HG03095 (cell line): ENCODE results near the gene KIF23.
A peak's percentile ranks its signal among the peaks of the same experiment; 100 is the strongest.

Source experiments
- ATAC-seq: cut with Tn5 transposase; IDR thresholded peaks from one replicate; pipeline ENCODE4 v1.9.1; 2021; ENCODE audit warnings: moderate library complexity; ENCODE audit not compliant: unreplicated experiment

Gene KIF23

GRCh38 chr15:69394556-69395282 is 19.4 kb upstream of the KIF23 start:
- no peak for ATAC-seq

- no peak for ATAC-seq
These were observed 18.7 kb upstream of the KIF23 start for GRCh38 chr15:69395460-69395859.

- ATAC-seq = no peak
These were observed 18.2 kb upstream of the KIF23 start for GRCh38 chr15:69395991-69396390.

- ATAC-seq = no peak
These were observed 15.7 kb upstream of the KIF23 start for GRCh38 chr15:69398491-69398891.

- no peak for ATAC-seq
These were observed 13.3 kb upstream of the KIF23 start for GRCh38 chr15:69400850-69401249.

GRCh38 chr15:69402816-69403215 is 11.3 kb upstream of the KIF23 start:
- ATAC-seq = no peak

GRCh38 chr15:69403594-69403993 is 10.6 kb upstream of the KIF23 start:
- ATAC-seq = no peak

- no peak for ATAC-seq
These were observed 9.0 kb upstream of the KIF23 start for GRCh38 chr15:69405110-69405509.

- no peak for ATAC-seq
These were observed 6.3 kb upstream of the KIF23 start for GRCh38 chr15:69407719-69408400.

- ATAC-seq = no peak
These were observed 5.3 kb upstream of the KIF23 start for GRCh38 chr15:69408841-69409240.

GRCh38 chr15:69410248-69410874 is 3.8 kb upstream of the KIF23 start:
- ATAC-seq = no peak

GRCh38 chr15:69412274-69412673 is 1.9 kb upstream of the KIF23 start:
- ATAC-seq = no peak

GRCh38 chr15:69412701-69413100 is 1.4 kb upstream of the KIF23 start:
- no peak for ATAC-seq

GRCh38 chr15:69414701-69415167 is 585 bp downstream of the KIF23 start:
- ATAC-seq = peak; percentile 29

GRCh38 chr15:69415381-69415780 is 1.2 kb downstream of the KIF23 start:
- ATAC-seq = no peak

GRCh38 chr15:69417581-69417980 is 3.4 kb downstream of the KIF23 start:
- no peak for ATAC-seq

- ATAC-seq = no peak
These were observed 7.3 kb downstream of the KIF23 start for GRCh38 chr15:69421498-69421897.

- no peak for ATAC-seq
These were observed 8.3 kb downstream of the KIF23 start for GRCh38 chr15:69422336-69422895.

- no peak for ATAC-seq
These were observed 9.9 kb downstream of the KIF23 start for GRCh38 chr15:69424001-69424400.

GRCh38 chr15:69424748-69425413 is 10.7 kb downstream of the KIF23 start:
- no peak for ATAC-seq

GRCh38 chr15:69433831-69434230 is 19.7 kb downstream of the KIF23 start:
- ATAC-seq = no peak
